HL-60 (cell line): Measurements from ENCODE around the gene WTAP.

Experiments used
- POLR2AphosphoS5 ChIP-seq: IDR thresholded peaks from 2 replicates; pipeline ENCODE4 v1.6.1; 2012; ENCODE audit warnings: low read depth
- TF ChIP-seq, protein P1 (sequence below): IDR thresholded peaks from one replicate; pipeline ENCODE4 v1.5.1; 2011; ENCODE audit warnings: low read length, control low read depth, inconsistent platforms; ENCODE audit not compliant: insufficient read depth
- TF ChIP-seq, protein P2 (sequence below): IDR thresholded peaks from 2 replicates; pipeline ENCODE4 v1.6.1; 2012; ENCODE audit warnings: low read depth; ENCODE audit not compliant: insufficient replicate concordance

DNA sequence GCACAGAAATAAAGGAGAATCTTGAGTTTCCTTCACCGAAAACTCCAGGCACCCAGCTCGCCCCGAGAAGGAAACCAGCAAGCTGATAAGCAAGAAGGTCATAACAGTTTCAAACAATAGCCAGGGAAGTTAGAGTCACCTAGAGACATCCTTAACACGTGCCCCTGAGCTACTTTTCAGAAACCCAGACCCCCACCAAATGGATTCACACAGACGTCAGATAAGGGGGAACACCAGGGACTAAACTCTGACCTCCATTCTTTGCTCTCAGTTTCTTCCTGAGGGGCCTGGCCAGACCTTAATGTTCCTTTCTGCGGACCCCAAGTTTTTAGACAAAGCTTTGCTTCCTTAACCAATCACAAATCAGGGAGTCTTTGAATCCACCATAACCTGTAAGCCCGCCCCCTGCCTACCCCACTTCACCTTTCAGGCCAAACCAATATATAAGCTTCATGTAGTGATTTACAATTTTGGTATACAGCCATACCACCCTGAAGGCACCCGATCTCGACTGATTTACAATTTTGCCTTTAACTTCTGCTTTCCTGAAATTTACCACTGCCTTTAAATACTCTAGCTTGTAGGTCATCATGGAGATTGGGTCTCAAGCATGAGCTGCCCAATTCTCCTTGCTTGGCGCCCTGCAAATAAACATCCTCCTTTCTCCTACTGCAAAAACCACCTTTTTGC is 46.0 kb upstream of the WTAP start:
- TF ChIP-seq, protein P1, sequence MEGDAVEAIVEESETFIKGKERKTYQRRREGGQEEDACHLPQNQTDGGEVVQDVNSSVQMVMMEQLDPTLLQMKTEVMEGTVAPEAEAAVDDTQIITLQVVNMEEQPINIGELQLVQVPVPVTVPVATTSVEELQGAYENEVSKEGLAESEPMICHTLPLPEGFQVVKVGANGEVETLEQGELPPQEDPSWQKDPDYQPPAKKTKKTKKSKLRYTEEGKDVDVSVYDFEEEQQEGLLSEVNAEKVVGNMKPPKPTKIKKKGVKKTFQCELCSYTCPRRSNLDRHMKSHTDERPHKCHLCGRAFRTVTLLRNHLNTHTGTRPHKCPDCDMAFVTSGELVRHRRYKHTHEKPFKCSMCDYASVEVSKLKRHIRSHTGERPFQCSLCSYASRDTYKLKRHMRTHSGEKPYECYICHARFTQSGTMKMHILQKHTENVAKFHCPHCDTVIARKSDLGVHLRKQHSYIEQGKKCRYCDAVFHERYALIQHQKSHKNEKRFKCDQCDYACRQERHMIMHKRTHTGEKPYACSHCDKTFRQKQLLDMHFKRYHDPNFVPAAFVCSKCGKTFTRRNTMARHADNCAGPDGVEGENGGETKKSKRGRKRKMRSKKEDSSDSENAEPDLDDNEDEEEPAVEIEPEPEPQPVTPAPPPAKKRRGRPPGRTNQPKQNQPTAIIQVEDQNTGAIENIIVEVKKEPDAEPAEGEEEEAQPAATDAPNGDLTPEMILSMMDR: no peak
- TF ChIP-seq, protein P2, sequence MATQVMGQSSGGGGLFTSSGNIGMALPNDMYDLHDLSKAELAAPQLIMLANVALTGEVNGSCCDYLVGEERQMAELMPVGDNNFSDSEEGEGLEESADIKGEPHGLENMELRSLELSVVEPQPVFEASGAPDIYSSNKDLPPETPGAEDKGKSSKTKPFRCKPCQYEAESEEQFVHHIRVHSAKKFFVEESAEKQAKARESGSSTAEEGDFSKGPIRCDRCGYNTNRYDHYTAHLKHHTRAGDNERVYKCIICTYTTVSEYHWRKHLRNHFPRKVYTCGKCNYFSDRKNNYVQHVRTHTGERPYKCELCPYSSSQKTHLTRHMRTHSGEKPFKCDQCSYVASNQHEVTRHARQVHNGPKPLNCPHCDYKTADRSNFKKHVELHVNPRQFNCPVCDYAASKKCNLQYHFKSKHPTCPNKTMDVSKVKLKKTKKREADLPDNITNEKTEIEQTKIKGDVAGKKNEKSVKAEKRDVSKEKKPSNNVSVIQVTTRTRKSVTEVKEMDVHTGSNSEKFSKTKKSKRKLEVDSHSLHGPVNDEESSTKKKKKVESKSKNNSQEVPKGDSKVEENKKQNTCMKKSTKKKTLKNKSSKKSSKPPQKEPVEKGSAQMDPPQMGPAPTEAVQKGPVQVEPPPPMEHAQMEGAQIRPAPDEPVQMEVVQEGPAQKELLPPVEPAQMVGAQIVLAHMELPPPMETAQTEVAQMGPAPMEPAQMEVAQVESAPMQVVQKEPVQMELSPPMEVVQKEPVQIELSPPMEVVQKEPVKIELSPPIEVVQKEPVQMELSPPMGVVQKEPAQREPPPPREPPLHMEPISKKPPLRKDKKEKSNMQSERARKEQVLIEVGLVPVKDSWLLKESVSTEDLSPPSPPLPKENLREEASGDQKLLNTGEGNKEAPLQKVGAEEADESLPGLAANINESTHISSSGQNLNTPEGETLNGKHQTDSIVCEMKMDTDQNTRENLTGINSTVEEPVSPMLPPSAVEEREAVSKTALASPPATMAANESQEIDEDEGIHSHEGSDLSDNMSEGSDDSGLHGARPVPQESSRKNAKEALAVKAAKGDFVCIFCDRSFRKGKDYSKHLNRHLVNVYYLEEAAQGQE: no peak
- no peak for TF ChIP-seq POLR2AphosphoS5
